HG03469 (cell line): ENCODE results near the gene RPAIN.
A peak's percentile ranks its signal among the peaks of the same experiment; 100 is the strongest.
"Not testable (repeated sequence)": the region's sequence is repeated elsewhere in the genome, so short reads cannot be mapped to it uniquely, and the experiment has no call there.

Experiments
- ATAC-seq: cut with Tn5 transposase; IDR thresholded peaks from one replicate; pipeline ENCODE4 v1.9.1; 2021; ENCODE audit warnings: mild to moderate bottlenecking, moderate library complexity, moderate number of reproducible peaks; ENCODE audit not compliant: unreplicated experiment

RPAIN gene

GRCh38 chr17:5429191-5429887, 9.4 kb downstream of the RPAIN start:
- ATAC-seq, result no peak

GRCh38 chr17:5430413-5430999, 10.5 kb downstream of the RPAIN start:
- ATAC-seq, result no peak

GRCh38 chr17:5431234-5431633, 11.3 kb downstream of the RPAIN start:
- not testable (repeated sequence) for ATAC-seq

GRCh38 chr17:5431949-5432556, 12.1 kb downstream of the RPAIN start:
- ATAC-seq, result no peak

- no peak for ATAC-seq
Observed at GRCh38 chr17:5434984-5435383, 15.0 kb downstream of the RPAIN start.

- ATAC-seq, result not testable (repeated sequence)
Observed at GRCh38 chr17:5435781-5436315, 15.9 kb downstream of the RPAIN start.

- ATAC-seq, result no peak
Observed at GRCh38 chr17:5437721-5438317, 17.8 kb downstream of the RPAIN start.

- peak; percentile 57 for ATAC-seq
Observed at GRCh38 chr17:5438716-5439445, 18.9 kb downstream of the RPAIN start, which contains the start of gene C1QBP. C1QBP (minus strand) TSS chr17:5439155; CDS start chr17:5439073, 82 bp downstream.

- no peak for ATAC-seq
Observed at GRCh38 chr17:5439446-5439764, 19.4 kb downstream of the RPAIN start.

GRCh38 chr17:5443728-5444127, 23.7 kb downstream of the RPAIN start:
- ATAC-seq, result no peak

GRCh38 chr17:5444209-5444608, 24.2 kb downstream of the RPAIN start:
- ATAC-seq, result no peak

GRCh38 chr17:5446786-5447185, 26.8 kb downstream of the RPAIN start:
- no peak for ATAC-seq

GRCh38 chr17:5464717-5465507, 44.9 kb downstream of the RPAIN start:
- no peak for ATAC-seq

GRCh38 chr17:5466295-5466694, 46.3 kb downstream of the RPAIN start:
- no peak for ATAC-seq

- ATAC-seq, result no peak
Observed at GRCh38 chr17:5467416-5467815, 47.4 kb downstream of the RPAIN start.

- ATAC-seq, result no peak
Observed at GRCh38 chr17:5468075-5468473, 48.1 kb downstream of the RPAIN start.

- no peak for ATAC-seq
Observed at GRCh38 chr17:5472511-5472910, 52.5 kb downstream of the RPAIN start.

GRCh38 chr17:5473906-5474305, 53.9 kb downstream of the RPAIN start:
- no peak for ATAC-seq

- ATAC-seq, result no peak
Observed at GRCh38 chr17:5478992-5479391, 59.0 kb downstream of the RPAIN start.

GRCh38 chr17:5480962-5481361, 61.0 kb downstream of the RPAIN start:
- ATAC-seq, result no peak
